HepG2 (cell line): ENCODE measurements around the gene GATM. TPM values are rescaled to one million over a fixed set of nuclear protein-coding genes. Genes with fewer than 3 reads are reported as not detected.

Source experiments
- KDM2A ChIP-seq: sonication (generic); formaldehyde crosslinking; IDR thresholded peaks from 2 replicates; pipeline ENCODE4 v1.4.0; 2020; ENCODE audit warnings: low read depth, missing genetic modification reagents, borderline replicate concordance
- KMT2A ChIP-seq: sonication (generic); formaldehyde crosslinking; IDR thresholded peaks from 2 replicates; pipeline ENCODE4 v1.4.0; 2020; ENCODE audit warnings: missing genetic modification reagents
- MED13 ChIP-seq: sonication (generic); formaldehyde crosslinking; IDR thresholded peaks from 2 replicates; pipeline ENCODE4 v1.5.0; 2020; ENCODE audit warnings: missing genetic modification reagents
- NR2C2 ChIP-seq: sonication (generic); formaldehyde crosslinking; IDR thresholded peaks from 2 replicates; pipeline ENCODE4 v1.4.0; 2020; ENCODE audit warnings: missing genetic modification reagents, mild to moderate bottlenecking, moderate library complexity, borderline replicate concordance
- NRL ChIP-seq: sonication (generic); formaldehyde crosslinking; IDR thresholded peaks from 2 replicates; pipeline ENCODE4 v1.5.0; 2020; ENCODE audit warnings: missing genetic modification reagents, mild to moderate bottlenecking, moderate library complexity, borderline replicate concordance
- RCOR2 ChIP-seq: IDR thresholded peaks from 2 replicates; pipeline ENCODE4 v1.6.1; 2016; ENCODE audit warnings: missing biosample characterization, missing genetic modification reagents
- SRY ChIP-seq: sonication (generic); formaldehyde crosslinking; IDR thresholded peaks from 2 replicates; pipeline ENCODE4 v1.8.0; 2022; ENCODE audit warnings: mild to moderate bottlenecking, missing genetic modification reagents
- TCF7L2 ChIP-seq: IDR thresholded peaks from 2 replicates; pipeline ENCODE4 v1.6.1; 2011; ENCODE audit warnings: mild to moderate bottlenecking, low read depth, low read length, moderate library complexity
- ZNF232 ChIP-seq: sonication (generic); formaldehyde crosslinking; IDR thresholded peaks from 2 replicates; pipeline ENCODE4 v1.4.0; 2020; ENCODE audit warnings: missing genetic modification reagents, borderline replicate concordance
- ZNF292 ChIP-seq: sonication (generic); formaldehyde crosslinking; IDR thresholded peaks from 2 replicates; pipeline ENCODE4 v1.8.1; 2022; ENCODE audit warnings: mild to moderate bottlenecking, low read depth, missing genetic modification reagents, borderline replicate concordance
- ZNF446 ChIP-seq: sonication (generic); formaldehyde crosslinking; IDR thresholded peaks from 2 replicates; pipeline ENCODE4 v1.5.0; 2020; ENCODE audit warnings: mild to moderate bottlenecking, missing genetic modification reagents
- ZNF781 ChIP-seq: sonication (generic); formaldehyde crosslinking; IDR thresholded peaks from 2 replicates; pipeline ENCODE4 v1.5.1; 2020; ENCODE audit warnings: borderline replicate concordance, mild to moderate bottlenecking, missing genetic modification reagents; ENCODE audit errors: not compliant biosample characterization
- ZNF816 ChIP-seq: sonication (generic); formaldehyde crosslinking; IDR thresholded peaks from 2 replicates; pipeline ENCODE4 v1.8.0; 2022; ENCODE audit warnings: missing genetic modification reagents, mild to moderate bottlenecking, borderline replicate concordance
- polyA plus RNA-seq, 8 experiments: library from polyadenylated mRNA; depleted of rRNA in 3 of 8; stranded (reverse) in 7 of 8; unstranded in 1 of 8; fragments of >200 nt; fragmentation: Illumina TruSeq in 4 of 8; extraction: Trizol in 4 of 8; gene quantifications; 2 replicates each; pipeline versions ENCODE4 v1.2.1 to v1.2.3, GENCODE V29; 2011 to 2016; ENCODE audit warnings: low read depth in 4 of 8, missing spikeins in 1 of 8, mixed read lengths in 1 of 8; ENCODE audit not compliant: insufficient read depth in 1 of 8
- total RNA-seq, 5 experiments: library from RNA; depleted of rRNA; stranded (reverse); fragments of >200 nt; fragmentation: Illumina TruSeq; extraction: Trizol; gene quantifications; 2 replicates each; pipeline ENCODE4 v1.2.3, GENCODE V29; 2016; ENCODE audit warnings: low read depth in 1 of 5
- TF ChIP-seq, protein P1 (sequence below): sonication (generic); formaldehyde crosslinking; IDR thresholded peaks from 2 replicates; pipeline ENCODE4 v1.4.0; 2020; ENCODE audit warnings: missing genetic modification reagents, mild to moderate bottlenecking, borderline replicate concordance
- TF ChIP-seq, protein P2 (sequence below): sonication (generic); formaldehyde crosslinking; IDR thresholded peaks from 2 replicates; pipeline ENCODE4 v1.9.0; 2021; ENCODE audit warnings: mild to moderate bottlenecking, missing genetic modification reagents
- TF ChIP-seq, protein P3 (sequence below): sonication (generic); IDR thresholded peaks from 2 replicates; pipeline ENCODE4 v1.6.1; 2016; ENCODE audit warnings: low read depth, borderline replicate concordance
- TF ChIP-seq, protein P4 (sequence below), 2 experiments: fragments of 450-650 bp in 1 of 2; sonication (generic) in 1 of 2; formaldehyde crosslinking; IDR thresholded peaks; 2 replicates each; pipeline versions ENCODE4 v1.5.0 to v1.8.0; 2020 to 2022; ENCODE audit warnings: mild to moderate bottlenecking in 1 of 2, missing genetic modification reagents in 1 of 2

The GATM gene
- total and polyA plus RNA-seq, 2 of the 13 experiments (the other 11 are each of a cell fraction or from before 2014, with no cell fraction given): 2.1 to 16.8 TPM

DNA sequence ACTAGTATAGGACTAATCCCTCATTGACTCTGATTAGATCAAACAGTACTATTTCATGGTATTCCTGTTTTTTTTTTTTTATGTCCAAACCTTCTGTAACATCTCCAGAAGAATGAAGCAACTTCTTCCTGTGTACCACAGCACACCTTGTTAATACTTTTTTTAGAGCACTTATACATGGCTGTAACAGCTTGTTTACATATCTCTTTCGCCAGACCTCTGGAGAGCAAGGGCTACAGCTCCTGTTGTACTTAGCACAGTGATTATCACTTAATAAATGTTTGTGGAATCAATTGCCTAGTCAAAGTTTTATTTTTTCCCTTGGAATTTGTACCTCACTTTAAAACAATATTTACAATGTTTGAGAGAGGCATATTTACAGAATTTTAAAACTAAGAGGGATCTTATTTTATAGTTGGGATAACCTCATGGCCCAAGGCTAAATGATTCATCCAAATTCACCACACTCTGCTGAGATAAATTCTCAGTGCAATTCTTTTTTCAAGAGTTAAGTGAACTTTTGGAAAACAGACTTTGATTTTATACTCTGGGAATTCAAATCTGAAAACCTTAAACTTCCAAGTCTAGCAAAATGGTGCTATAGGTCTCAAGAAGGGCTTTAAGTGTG, 9.2 kb upstream of the GATM start (continued):
- TF ChIP-seq, protein P1, sequence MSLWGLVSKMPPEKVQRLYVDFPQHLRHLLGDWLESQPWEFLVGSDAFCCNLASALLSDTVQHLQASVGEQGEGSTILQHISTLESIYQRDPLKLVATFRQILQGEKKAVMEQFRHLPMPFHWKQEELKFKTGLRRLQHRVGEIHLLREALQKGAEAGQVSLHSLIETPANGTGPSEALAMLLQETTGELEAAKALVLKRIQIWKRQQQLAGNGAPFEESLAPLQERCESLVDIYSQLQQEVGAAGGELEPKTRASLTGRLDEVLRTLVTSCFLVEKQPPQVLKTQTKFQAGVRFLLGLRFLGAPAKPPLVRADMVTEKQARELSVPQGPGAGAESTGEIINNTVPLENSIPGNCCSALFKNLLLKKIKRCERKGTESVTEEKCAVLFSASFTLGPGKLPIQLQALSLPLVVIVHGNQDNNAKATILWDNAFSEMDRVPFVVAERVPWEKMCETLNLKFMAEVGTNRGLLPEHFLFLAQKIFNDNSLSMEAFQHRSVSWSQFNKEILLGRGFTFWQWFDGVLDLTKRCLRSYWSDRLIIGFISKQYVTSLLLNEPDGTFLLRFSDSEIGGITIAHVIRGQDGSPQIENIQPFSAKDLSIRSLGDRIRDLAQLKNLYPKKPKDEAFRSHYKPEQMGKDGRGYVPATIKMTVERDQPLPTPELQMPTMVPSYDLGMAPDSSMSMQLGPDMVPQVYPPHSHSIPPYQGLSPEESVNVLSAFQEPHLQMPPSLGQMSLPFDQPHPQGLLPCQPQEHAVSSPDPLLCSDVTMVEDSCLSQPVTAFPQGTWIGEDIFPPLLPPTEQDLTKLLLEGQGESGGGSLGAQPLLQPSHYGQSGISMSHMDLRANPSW (CRISPR knock-in tag): no peak
- TF ChIP-seq KDM2A (CRISPR knock-in tag): no peak
- no peak for TF ChIP-seq NRL (CRISPR knock-in tag)
- no peak for TF ChIP-seq ZNF232 (CRISPR knock-in tag)
- no peak for TF ChIP-seq ZNF816 (CRISPR knock-in tag)
- TF ChIP-seq NR2C2 (CRISPR knock-in tag): peak; percentile 37; the same call in 1 of the 2 replicates
- TF ChIP-seq, protein P2, sequence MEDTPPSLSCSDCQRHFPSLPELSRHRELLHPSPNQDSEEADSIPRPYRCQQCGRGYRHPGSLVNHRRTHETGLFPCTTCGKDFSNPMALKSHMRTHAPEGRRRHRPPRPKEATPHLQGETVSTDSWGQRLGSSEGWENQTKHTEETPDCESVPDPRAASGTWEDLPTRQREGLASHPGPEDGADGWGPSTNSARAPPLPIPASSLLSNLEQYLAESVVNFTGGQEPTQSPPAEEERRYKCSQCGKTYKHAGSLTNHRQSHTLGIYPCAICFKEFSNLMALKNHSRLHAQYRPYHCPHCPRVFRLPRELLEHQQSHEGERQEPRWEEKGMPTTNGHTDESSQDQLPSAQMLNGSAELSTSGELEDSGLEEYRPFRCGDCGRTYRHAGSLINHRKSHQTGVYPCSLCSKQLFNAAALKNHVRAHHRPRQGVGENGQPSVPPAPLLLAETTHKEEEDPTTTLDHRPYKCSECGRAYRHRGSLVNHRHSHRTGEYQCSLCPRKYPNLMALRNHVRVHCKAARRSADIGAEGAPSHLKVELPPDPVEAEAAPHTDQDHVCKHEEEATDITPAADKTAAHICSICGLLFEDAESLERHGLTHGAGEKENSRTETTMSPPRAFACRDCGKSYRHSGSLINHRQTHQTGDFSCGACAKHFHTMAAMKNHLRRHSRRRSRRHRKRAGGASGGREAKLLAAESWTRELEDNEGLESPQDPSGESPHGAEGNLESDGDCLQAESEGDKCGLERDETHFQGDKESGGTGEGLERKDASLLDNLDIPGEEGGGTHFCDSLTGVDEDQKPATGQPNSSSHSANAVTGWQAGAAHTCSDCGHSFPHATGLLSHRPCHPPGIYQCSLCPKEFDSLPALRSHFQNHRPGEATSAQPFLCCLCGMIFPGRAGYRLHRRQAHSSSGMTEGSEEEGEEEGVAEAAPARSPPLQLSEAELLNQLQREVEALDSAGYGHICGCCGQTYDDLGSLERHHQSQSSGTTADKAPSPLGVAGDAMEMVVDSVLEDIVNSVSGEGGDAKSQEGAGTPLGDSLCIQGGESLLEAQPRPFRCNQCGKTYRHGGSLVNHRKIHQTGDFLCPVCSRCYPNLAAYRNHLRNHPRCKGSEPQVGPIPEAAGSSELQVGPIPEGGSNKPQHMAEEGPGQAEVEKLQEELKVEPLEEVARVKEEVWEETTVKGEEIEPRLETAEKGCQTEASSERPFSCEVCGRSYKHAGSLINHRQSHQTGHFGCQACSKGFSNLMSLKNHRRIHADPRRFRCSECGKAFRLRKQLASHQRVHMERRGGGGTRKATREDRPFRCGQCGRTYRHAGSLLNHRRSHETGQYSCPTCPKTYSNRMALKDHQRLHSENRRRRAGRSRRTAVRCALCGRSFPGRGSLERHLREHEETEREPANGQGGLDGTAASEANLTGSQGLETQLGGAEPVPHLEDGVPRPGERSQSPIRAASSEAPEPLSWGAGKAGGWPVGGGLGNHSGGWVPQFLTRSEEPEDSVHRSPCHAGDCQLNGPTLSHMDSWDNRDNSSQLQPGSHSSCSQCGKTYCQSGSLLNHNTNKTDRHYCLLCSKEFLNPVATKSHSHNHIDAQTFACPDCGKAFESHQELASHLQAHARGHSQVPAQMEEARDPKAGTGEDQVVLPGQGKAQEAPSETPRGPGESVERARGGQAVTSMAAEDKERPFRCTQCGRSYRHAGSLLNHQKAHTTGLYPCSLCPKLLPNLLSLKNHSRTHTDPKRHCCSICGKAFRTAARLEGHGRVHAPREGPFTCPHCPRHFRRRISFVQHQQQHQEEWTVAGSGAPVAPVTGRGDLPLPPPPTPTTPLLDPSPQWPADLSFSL (CRISPR knock-in tag): no peak
- TF ChIP-seq ZNF446: no peak
- TF ChIP-seq ZNF292 (CRISPR knock-in tag): peak; percentile 44; the same call in 1 of the 2 replicates
- TF ChIP-seq, protein P3, sequence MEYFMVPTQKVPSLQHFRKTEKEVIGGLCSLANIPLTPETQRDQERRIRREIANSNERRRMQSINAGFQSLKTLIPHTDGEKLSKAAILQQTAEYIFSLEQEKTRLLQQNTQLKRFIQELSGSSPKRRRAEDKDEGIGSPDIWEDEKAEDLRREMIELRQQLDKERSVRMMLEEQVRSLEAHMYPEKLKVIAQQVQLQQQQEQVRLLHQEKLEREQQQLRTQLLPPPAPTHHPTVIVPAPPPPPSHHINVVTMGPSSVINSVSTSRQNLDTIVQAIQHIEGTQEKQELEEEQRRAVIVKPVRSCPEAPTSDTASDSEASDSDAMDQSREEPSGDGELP: peak; percentile 29; the same call in 1 of the 2 replicates
- TF ChIP-seq, protein P4, sequence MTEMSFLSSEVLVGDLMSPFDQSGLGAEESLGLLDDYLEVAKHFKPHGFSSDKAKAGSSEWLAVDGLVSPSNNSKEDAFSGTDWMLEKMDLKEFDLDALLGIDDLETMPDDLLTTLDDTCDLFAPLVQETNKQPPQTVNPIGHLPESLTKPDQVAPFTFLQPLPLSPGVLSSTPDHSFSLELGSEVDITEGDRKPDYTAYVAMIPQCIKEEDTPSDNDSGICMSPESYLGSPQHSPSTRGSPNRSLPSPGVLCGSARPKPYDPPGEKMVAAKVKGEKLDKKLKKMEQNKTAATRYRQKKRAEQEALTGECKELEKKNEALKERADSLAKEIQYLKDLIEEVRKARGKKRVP (CRISPR knock-in tag; IDR thresholded peaks at IDR 0.05): peak in 1 of 2 experiments; percentile 73; a peak in 2 of 4 replicates
- TF ChIP-seq MED13 (CRISPR knock-in tag): peak; percentile 60; the same call in 1 of the 2 replicates
- no peak for TF ChIP-seq TCF7L2
- TF ChIP-seq RCOR2 (CRISPR knock-in tag): 0 out of 2 replicates have a peak, but pooled peaks have one; percentile 38
- TF ChIP-seq ZNF781 (CRISPR knock-in tag): no peak
- TF ChIP-seq KMT2A (CRISPR knock-in tag): no peak; the same call in 1 of the 2 replicates
- no peak for TF ChIP-seq SRY (CRISPR knock-in tag)
